Testis (tissue), 2 donors: ENCODE data around the gene TMEM9.

ENCODE experiments used
- CTCF ChIP-seq, 3 experiments: fragments of 450-650 bp in 2 of 3; fragments of 200-600 bp in 1 of 3; sonication (generic) in 1 of 3; IDR thresholded peaks; one replicate each; pipeline ENCODE4 v1.5.1; 2016 to 2019; ENCODE audit warnings: antibody characterized with exemption in 3 of 3, mild to moderate bottlenecking in 2 of 3, moderate library complexity in 1 of 3
- POLR2A ChIP-seq: fragments of 450-650 bp; IDR thresholded peaks from one replicate; pipeline ENCODE4 v1.6.1; 2017; ENCODE audit warnings: antibody characterized with exemption, mild to moderate bottlenecking, moderate library complexity

GRCh38 chr1:201111672-201112071 lies 42.6 kb downstream of the TMEM9 start:
- TF ChIP-seq CTCF (IDR thresholded peaks at IDR 0.05) (no peak), POLR2A (no peak)
